IMR-90 (cell line): Measurements from ENCODE around the gene ANKRD24. TPM values are rescaled to one million over a fixed set of nuclear protein-coding genes. Genes with fewer than 3 reads are reported as not detected.
"Not testable (repeated sequence)": the region's sequence is repeated elsewhere in the genome, so short reads cannot be mapped to it uniquely, and the experiment has no call there.

ENCODE experiments used
- ATAC-seq: fragments of 200-7000 bp; cut with Tn5 transposase; 2 replicates; pipeline ENCODE4 v1.9.1; 2020; ENCODE audit warnings: low read depth, mild to moderate bottlenecking, moderate library complexity
- BruUV-seq: library from RNA; stranded (reverse); fragments of 400-500 nt; replicated peaks from 2 replicates; lab custom pipeline; 2021; lab: Mats Ljungman, UMichigan
- CTCF ChIA-PET: fragments of 300-600 bp; formaldehyde crosslinking; extraction: SDS; loops from one replicate; lab custom pipeline; 2021; ENCODE audit warnings: antibody characterized with exemption; lab: Yijun Ruan, JAX
- POLR2A ChIA-PET: fragments of 300-600 bp; sonication (Branson Sonifier 250); formaldehyde crosslinking; loops from one replicate; lab custom pipeline; 2022; ENCODE audit warnings: antibody characterized with exemption; ENCODE audit not compliant: unreplicated experiment; lab: Charles Lee
- DNase-seq: peaks from one replicate; pipeline ENCODE4 v3.0.0; 2013
- H2AFZ ChIP-seq: replicated peaks from 2 replicates; pipeline ENCODE3; 2013; ENCODE audit warnings: low read length, mild to moderate bottlenecking; ENCODE audit not compliant: poor library complexity
- H2AK5ac ChIP-seq: 2 replicates; pipeline ENCODE4 v1.6.1; 2013; ENCODE audit warnings: low read depth, low read length, inconsistent platforms
- H2AK9ac ChIP-seq: replicated peaks from 2 replicates; pipeline ENCODE3; 2013; ENCODE audit warnings: mild to moderate bottlenecking, low read depth, low read length, moderate library complexity; ENCODE audit not compliant: poor library complexity
- H2BK120ac ChIP-seq: 2 replicates; pipeline ENCODE4 v1.6.1; 2013; ENCODE audit warnings: low read depth, low read length, inconsistent platforms
- H2BK15ac ChIP-seq: 3 replicates; pipeline ENCODE4 v1.6.1; 2013; ENCODE audit warnings: low read depth, low read length, inconsistent platforms
- H2BK20ac ChIP-seq: 2 replicates; pipeline ENCODE4 v1.6.1; 2013; ENCODE audit warnings: low read depth, mild to moderate bottlenecking, inconsistent platforms, low read length, moderate library complexity
- H2BK5ac ChIP-seq: 2 replicates; pipeline ENCODE4 v1.6.1; 2013; ENCODE audit warnings: mild to moderate bottlenecking, low read depth, low read length, inconsistent platforms; ENCODE audit not compliant: poor library complexity, severe bottlenecking
- H3K14ac ChIP-seq: replicated peaks from 2 replicates; pipeline ENCODE4 v1.6.1; 2013; ENCODE audit warnings: low read depth, low read length, inconsistent platforms
- H3K18ac ChIP-seq: 2 replicates; pipeline ENCODE4 v1.6.1; 2013; ENCODE audit warnings: low read depth, low read length, control low read depth
- H3K23ac ChIP-seq: 2 replicates; pipeline ENCODE4 v1.6.1; 2013; ENCODE audit warnings: low read depth, low read length, inconsistent platforms
- H3K27ac ChIP-seq: 2 replicates; pipeline ENCODE4 v1.5.1; 2013; ENCODE audit warnings: mild to moderate bottlenecking, control low read depth, low read length; ENCODE audit not compliant: insufficient read depth
- H3K27me3 ChIP-seq: 2 replicates; pipeline ENCODE4 v1.6.1; 2013; ENCODE audit warnings: low read length; ENCODE audit not compliant: control insufficient read depth, insufficient read depth
- H3K36me3 ChIP-seq: 2 replicates; pipeline ENCODE4 v1.6.1; 2013; ENCODE audit warnings: low read length, mixed read lengths; ENCODE audit not compliant: control insufficient read depth, insufficient read depth
- H3K4ac ChIP-seq: 2 replicates; pipeline ENCODE4 v1.6.1; 2013; ENCODE audit warnings: low read depth, low read length, inconsistent platforms
- H3K4me1 ChIP-seq: 2 replicates; pipeline ENCODE4 v1.6.1; 2013; ENCODE audit warnings: low read length, mixed read lengths; ENCODE audit not compliant: control insufficient read depth, insufficient read depth
- H3K4me2 ChIP-seq: 2 replicates; pipeline ENCODE4 v1.6.1; 2013; ENCODE audit warnings: low read depth, mild to moderate bottlenecking, control low read depth, low read length, moderate library complexity
- H3K4me3 ChIP-seq: 2 replicates; pipeline ENCODE4 v1.5.1; 2013; ENCODE audit warnings: low read depth, mild to moderate bottlenecking, control low read depth, low read length, moderate library complexity; ENCODE audit not compliant: insufficient read depth
- H3K56ac ChIP-seq: 2 replicates; pipeline ENCODE4 v1.6.1; 2013; ENCODE audit warnings: low read length, inconsistent platforms; ENCODE audit not compliant: insufficient read depth; ENCODE audit errors: extremely low read depth
- H3K79me1 ChIP-seq, 2 experiments: 2 replicates each; pipeline ENCODE4 v1.6.1; 2013; ENCODE audit warnings: low read length in 2 of 2, inconsistent platforms in 1 of 2, low read depth in 1 of 2
- H3K9ac ChIP-seq: 2 replicates; pipeline ENCODE4 v1.6.1; 2013; ENCODE audit warnings: low read depth, low read length, control low read depth
- H3K9me1 ChIP-seq: 2 replicates; pipeline ENCODE4 v1.6.1; 2013; ENCODE audit warnings: low read length, inconsistent platforms; ENCODE audit not compliant: insufficient read depth
- H3K9me3 ChIP-seq: 2 replicates; pipeline ENCODE4 v1.6.1; 2013; ENCODE audit warnings: low read length; ENCODE audit not compliant: control insufficient read depth, insufficient read depth
- H4K20me1 ChIP-seq: 2 replicates; pipeline ENCODE4 v1.6.1; 2013; ENCODE audit warnings: low read length, inconsistent platforms; ENCODE audit not compliant: insufficient read depth
- H4K5ac ChIP-seq: 2 replicates; pipeline ENCODE4 v1.6.1; 2013; ENCODE audit warnings: mild to moderate bottlenecking, low read depth, low read length, control low read depth
- H4K8ac ChIP-seq, 2 experiments: 2 replicates each; pipeline ENCODE4 v1.6.1; 2013; ENCODE audit warnings: low read depth in 2 of 2, low read length in 2 of 2, control low read depth in 1 of 2, inconsistent platforms in 1 of 2
- H4K91ac ChIP-seq: 2 replicates; pipeline ENCODE4 v1.6.1; 2013; ENCODE audit warnings: low read depth, low read length, inconsistent platforms; ENCODE audit not compliant: insufficient read depth
- WGBS, 2 experiments: methylation state at CpG; one replicate each; pipeline versions ENCODE4 v1.1.5 to v1.1.7; 2013; ENCODE audit warnings: missing lambda C conversion rate in 2 of 2; ENCODE audit not compliant: insufficient read length in 1 of 2; ENCODE audit errors: extremely low coverage in 2 of 2; 5-methylcytosine and 5-hydroxymethylcytosine counted together
- dilution Hi-C: fragments of 300-500 bp; cut with HindIII; formaldehyde crosslinking; loops from one replicate; pipeline ENCODE4 v1.14.3; 2018; ENCODE audit warnings: low sequenced_read_pairs; ENCODE audit not compliant: unreplicated experiment
- in situ Hi-C: fragments of 300-500 bp; cut with MboI; formaldehyde crosslinking; loops from 3 replicates; pipeline ENCODE4 v1.14.3; 2019; ENCODE audit warnings: low sequenced_read_pairs, inconsistent platforms, mixed read lengths
- intact Hi-C: fragments of 100-400 bp; cut with micrococcal nuclease; formaldehyde crosslinking; loops from 2 replicates; pipeline ENCODE4 v1.10.0; 2022
- polyA plus RNA-seq, 3 experiments: library from polyadenylated mRNA; depleted of rRNA; stranded (reverse); fragments of >200 nt; gene quantifications; 2 replicates each; pipeline ENCODE4 v1.2.3, GENCODE V29; 2012; ENCODE audit warnings: low replicate concordance in 1 of 3
- total RNA-seq: library from RNA; depleted of rRNA; stranded (reverse); fragments of >200 nt; gene quantifications from 2 replicates; pipeline ENCODE4 v1.2.3, GENCODE V29; 2012; rRNA removed

Gene ANKRD24
- total and polyA plus RNA-seq, 2 of the 4 experiments (the other 2 are of a cell fraction): 0.18 to 0.21 TPM

- H3K9ac ChIP-seq, in situ Hi-C loops, H4K91ac ChIP-seq, H3K4me1 ChIP-seq, H3K4me3 ChIP-seq, BruUV-seq, H2BK20ac ChIP-seq, DNase-seq, ATAC-seq, H3K9me3 ChIP-seq, CTCF ChIA-PET, H3K14ac ChIP-seq, H3K36me3 ChIP-seq, H2AFZ ChIP-seq, H3K18ac ChIP-seq, H2BK5ac ChIP-seq, H3K4me2 ChIP-seq, H3K4ac ChIP-seq, H4K8ac ChIP-seq, H2BK120ac ChIP-seq, H4K5ac ChIP-seq, H4K20me1 ChIP-seq, dilution Hi-C loops, H3K27ac ChIP-seq, H2BK15ac ChIP-seq, H3K23ac ChIP-seq, intact Hi-C loops, H3K56ac ChIP-seq, H2AK5ac ChIP-seq, H3K9me1 ChIP-seq, H3K79me1 ChIP-seq, H2AK9ac ChIP-seq: not testable (repeated sequence)
- POLR2A ChIA-PET: interaction anchor here (0.7 kb wide), 1 partner anchor 30 kb away, joined by 4 read pairs; the partner anchor contains the start of gene FSD1
- WGBS, 2 experiments: no CpG with 5 or more reads among the region's 6 CpGs
- peaks cover 16% of the 10 kb centered on the region for H3K27me3 ChIP-seq
These were observed 91.8 kb downstream of the ANKRD24 start for GRCh38 chr19:4274321-4274686.

Other genes with a start within 250 kb of the ANKRD24 start
- not detected in 2 replicates for gene NMRK2, start 249.6 kb upstream of the ANKRD24 start, total RNA-seq
- not detected in 2 replicates for gene NMRK2, start 249.6 kb upstream of the ANKRD24 start, polyA plus RNA-seq (2012; rRNA removed)
- gene DAPK3, start 211.6 kb upstream of the ANKRD24 start, total RNA-seq: 128 and 145 TPM in 2 replicates
- gene DAPK3, start 211.6 kb upstream of the ANKRD24 start, polyA plus RNA-seq (2012; rRNA removed): 188 and 202 TPM in 2 replicates
- gene EEF2, start 197.2 kb upstream of the ANKRD24 start, total RNA-seq: 1,727 and 2,161 TPM in 2 replicates
- 1,505 and 1,547 TPM in 2 replicates for gene EEF2, start 197.2 kb upstream of the ANKRD24 start, polyA plus RNA-seq (2012; rRNA removed)
- 10.8 and 13.6 TPM in 2 replicates for gene PIAS4, start 175.0 kb upstream of the ANKRD24 start, total RNA-seq
- 12.1 and 16.6 TPM in 2 replicates for gene PIAS4, start 175.0 kb upstream of the ANKRD24 start, polyA plus RNA-seq (2012; rRNA removed)
- 3.2 and 4.2 TPM in 2 replicates for gene ZBTB7A, start 115.8 kb upstream of the ANKRD24 start, total RNA-seq
- gene ZBTB7A, start 115.8 kb upstream of the ANKRD24 start, polyA plus RNA-seq (2012; rRNA removed): 10.3 and 14.7 TPM in 2 replicates
- gene MAP2K2, start 58.6 kb upstream of the ANKRD24 start, total RNA-seq: 107 and 115 TPM in 2 replicates
- gene MAP2K2, start 58.6 kb upstream of the ANKRD24 start, polyA plus RNA-seq (2012; rRNA removed): 151 and 196 TPM in 2 replicates
- gene CREB3L3, start 29.1 kb upstream of the ANKRD24 start, total RNA-seq: not detected in 2 replicates
- not detected in 2 replicates for gene CREB3L3, start 29.1 kb upstream of the ANKRD24 start, polyA plus RNA-seq (2012; rRNA removed)
- 3.9 and 6.1 TPM in 2 replicates for gene SIRT6, start 126 bp upstream of the ANKRD24 start, total RNA-seq
- 25.3 and 31.6 TPM in 2 replicates for gene SIRT6, start 126 bp upstream of the ANKRD24 start, polyA plus RNA-seq (2012; rRNA removed)
- gene EBI3, start 46.8 kb downstream of the ANKRD24 start, total RNA-seq: 0.28 and 0.36 TPM in 2 replicates
- 2.7 and 3.0 TPM in 2 replicates for gene EBI3, start 46.8 kb downstream of the ANKRD24 start, polyA plus RNA-seq (2012; rRNA removed)
- gene YJU2, start 64.4 kb downstream of the ANKRD24 start, total RNA-seq: 15.6 and 20.3 TPM in 2 replicates
- gene YJU2, start 64.4 kb downstream of the ANKRD24 start, polyA plus RNA-seq (2012; rRNA removed): 18.8 and 18.9 TPM in 2 replicates
- not detected in 2 replicates for gene SHD, start 96.6 kb downstream of the ANKRD24 start, total RNA-seq
- gene SHD, start 96.6 kb downstream of the ANKRD24 start, polyA plus RNA-seq (2012; rRNA removed): not detected in 2 replicates
- gene TMIGD2, start 119.7 kb downstream of the ANKRD24 start, total RNA-seq: not detected in 2 replicates
- not detected in 2 replicates for gene TMIGD2, start 119.7 kb downstream of the ANKRD24 start, polyA plus RNA-seq (2012; rRNA removed)
- gene FSD1, start 121.9 kb downstream of the ANKRD24 start, total RNA-seq: 17.4 and 19.2 TPM in 2 replicates
- gene FSD1, start 121.9 kb downstream of the ANKRD24 start, polyA plus RNA-seq (2012; rRNA removed): 23.4 and 24.4 TPM in 2 replicates
- 1.3 and 1.4 TPM in 2 replicates for gene STAP2, start 156.1 kb downstream of the ANKRD24 start, total RNA-seq
- 3.2 and 3.4 TPM in 2 replicates for gene STAP2, start 156.1 kb downstream of the ANKRD24 start, polyA plus RNA-seq (2012; rRNA removed)
- gene MPND, start 160.9 kb downstream of the ANKRD24 start, total RNA-seq: 2.3 and 3.3 TPM in 2 replicates
- gene MPND, start 160.9 kb downstream of the ANKRD24 start, polyA plus RNA-seq (2012; rRNA removed): 8.1 and 9.8 TPM in 2 replicates
- 28.1 and 32.2 TPM in 2 replicates for gene SH3GL1, start 217.9 kb downstream of the ANKRD24 start, total RNA-seq
- gene SH3GL1, start 217.9 kb downstream of the ANKRD24 start, polyA plus RNA-seq (2012; rRNA removed): 138 and 161 TPM in 2 replicates
- gene CHAF1A, start 220.0 kb downstream of the ANKRD24 start, total RNA-seq: 11.4 and 12.4 TPM in 2 replicates
- gene CHAF1A, start 220.0 kb downstream of the ANKRD24 start, polyA plus RNA-seq (2012; rRNA removed): 22.9 and 26.7 TPM in 2 replicates